Astrocyte of the spinal cord (primary cell): ENCODE measurements around the gene SPDEF.

ENCODE experiments used
- DNase-seq: peaks from one replicate; pipeline ENCODE4 v3.0.0; 2011; ENCODE audit warnings: low read depth, low spot score
- H3K4me3 ChIP-seq: 2 replicates; pipeline ENCODE4 v1.5.1; 2011; ENCODE audit warnings: low read depth, mild to moderate bottlenecking, low read length, moderate library complexity
- CTCF ChIP-seq: IDR thresholded peaks from 2 replicates; pipeline ENCODE4 v1.5.1; 2012; ENCODE audit warnings: low read depth, mild to moderate bottlenecking, low read length, inconsistent platforms
- in situ Hi-C: cut with HindIII; loops from 2 replicates; pipeline ENCODE4 v1.10.0; 2017; ENCODE audit warnings: low sequenced_read_pairs

The SPDEF gene

DNA sequence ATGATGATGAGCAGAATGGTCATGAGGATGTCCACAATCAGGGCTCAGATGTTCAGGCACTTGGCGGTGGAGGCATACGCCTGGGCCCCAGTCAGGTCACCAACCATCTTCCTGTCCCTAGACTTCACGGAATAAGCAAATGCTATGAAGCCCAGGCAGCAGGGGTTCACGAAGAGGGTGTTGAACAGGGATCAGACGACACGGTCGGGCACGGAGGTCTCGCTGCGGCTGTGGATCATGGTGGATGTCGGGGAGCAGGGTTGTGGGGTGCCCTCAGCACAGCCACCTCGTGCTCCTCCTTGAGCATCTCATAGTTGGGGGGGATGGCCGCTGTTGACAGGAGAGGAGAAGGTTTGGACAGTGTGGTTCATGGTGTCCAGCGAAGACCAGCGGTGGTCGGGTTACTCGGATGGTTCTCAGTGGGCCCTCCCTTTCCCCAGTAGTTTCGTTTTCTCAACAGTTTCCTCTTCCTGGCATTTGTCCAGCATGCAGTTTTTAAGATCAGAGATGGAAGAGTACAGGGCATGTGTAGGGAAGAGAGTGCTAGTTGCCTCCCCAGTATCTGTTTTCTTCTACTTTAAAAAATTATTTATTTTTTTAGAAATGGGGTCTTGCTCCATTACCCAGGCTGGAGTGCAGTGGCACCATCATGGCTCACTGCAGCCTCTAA lies 20.3 kb upstream of the SPDEF start:
- TF ChIP-seq CTCF, result no peak
- no peak overlapping the region for H3K4me3 ChIP-seq
- in situ Hi-C loops, result no loop called here
- no peak for DNase-seq

DNA sequence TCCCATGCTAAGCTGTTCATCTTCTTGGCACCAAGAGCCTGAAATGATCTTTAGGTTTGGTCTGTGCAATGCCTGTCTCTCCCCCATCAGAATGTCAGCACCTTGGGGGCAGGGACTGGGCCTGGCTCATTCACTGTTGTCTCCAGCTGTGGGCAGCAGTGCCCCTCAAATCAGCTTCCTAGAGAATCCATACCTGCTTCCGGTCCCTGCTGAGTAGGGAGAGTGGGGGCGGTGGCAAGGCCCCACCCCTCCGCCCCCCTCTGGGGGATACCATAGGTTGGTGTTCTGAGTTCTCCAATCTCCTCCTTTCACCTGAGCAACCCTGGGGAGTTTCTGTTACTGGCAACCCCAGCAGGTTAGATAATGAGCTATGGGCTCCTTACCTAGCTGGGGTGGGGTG lies 19.2 kb upstream of the SPDEF start:
- H3K4me3 ChIP-seq, result no peak overlapping the region
- TF ChIP-seq CTCF, result no peak
- DNase-seq, result no peak
- in situ Hi-C loops, result no loop called here

GRCh38 chr6:34574647-34575293 lies 18.6 kb upstream of the SPDEF start:
- no peak overlapping the region for H3K4me3 ChIP-seq
- no peak for DNase-seq
- TF ChIP-seq CTCF, result no peak
- in situ Hi-C loops, result no loop called here

DNA sequence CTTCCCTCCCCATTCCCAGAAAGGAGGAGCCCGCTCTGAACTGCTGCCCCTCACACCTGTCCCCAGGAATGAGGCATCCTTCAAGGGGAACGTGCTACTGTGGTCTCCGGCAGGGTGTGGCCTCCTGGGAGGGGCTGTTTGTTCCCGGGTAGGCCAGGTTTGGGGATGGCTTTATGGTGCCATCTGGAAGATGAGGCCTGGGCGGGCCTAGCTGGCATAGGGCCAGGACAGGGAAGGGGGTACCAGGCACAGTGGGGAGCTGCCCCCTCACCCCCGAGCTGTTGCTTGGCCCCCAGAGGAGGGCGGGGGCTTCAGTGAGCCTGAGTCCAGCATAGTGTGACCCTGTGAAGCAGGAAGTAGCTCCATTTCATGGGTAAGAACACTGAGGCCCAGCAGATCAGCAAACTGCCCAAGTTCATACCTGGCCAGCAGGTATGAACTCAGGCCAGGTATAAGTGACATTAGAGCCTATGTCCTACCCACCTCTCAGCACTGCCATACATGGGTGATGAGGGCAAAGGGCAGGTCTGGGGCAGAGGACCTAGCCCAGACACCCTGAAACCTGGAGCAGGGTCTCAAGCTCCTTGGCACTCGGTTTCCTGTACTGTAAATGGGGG lies 17.5 kb upstream of the SPDEF start:
- TF ChIP-seq CTCF, result no peak
- DNase-seq, result no peak
- no peak overlapping the region for H3K4me3 ChIP-seq
- in situ Hi-C loops, result no loop called here

GRCh38 chr6:34572585-34572984 lies 16.5 kb upstream of the SPDEF start:
- no peak for DNase-seq
- in situ Hi-C loops, result no loop called here
- TF ChIP-seq CTCF, result no peak

DNA sequence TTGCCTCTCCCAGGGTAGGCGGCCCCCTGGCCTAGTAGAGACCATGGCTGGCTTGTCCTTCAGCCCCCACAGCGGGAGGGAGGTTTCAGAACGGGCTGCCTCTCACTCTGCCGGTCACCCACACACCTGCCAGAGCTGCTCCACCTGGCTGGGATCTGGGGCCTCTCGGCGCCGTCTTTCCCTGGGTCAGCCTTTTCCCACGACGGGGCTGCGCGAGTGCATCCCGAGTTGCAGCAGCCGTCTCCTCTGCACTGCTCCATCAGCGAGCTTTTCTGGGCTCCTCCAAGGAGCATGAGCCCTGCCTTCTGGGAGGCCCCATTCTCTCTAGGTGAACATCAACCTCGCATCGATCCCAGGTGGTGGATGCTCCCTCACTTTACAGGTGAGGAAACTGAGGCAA lies 15.9 kb upstream of the SPDEF start:
- TF ChIP-seq CTCF, result no peak
- no peak for DNase-seq
- H3K4me3 ChIP-seq, result no peak overlapping the region
- in situ Hi-C loops, result no loop called here

More at GRCh38 chr6:34572585-34572984, 16.5 kb upstream of the SPDEF start:
- no peak overlapping the region for H3K4me3 ChIP-seq
